WTC11 (cell line): ENCODE measurements around the gene TMC5. TPM values are rescaled to one million over a fixed set of nuclear protein-coding genes. Genes with fewer than 3 reads are reported as not detected.
A peak's percentile ranks its signal among the peaks of the same experiment; 100 is the strongest.

Experiments
- ATAC-seq: fragments of 200-7000 bp; cut with Tn5 transposase; 2 replicates; pipeline ENCODE4 v1.10.0; 2021; ENCODE audit warnings: mild to moderate bottlenecking, moderate library complexity
- CTCF ChIA-PET: fragments of 300-600 bp; sonication (Branson Sonifier 250); formaldehyde crosslinking; loops from one replicate; lab custom pipeline; 2021; ENCODE audit warnings: antibody characterized with exemption; lab: Charles Lee
- POLR2A ChIA-PET: fragments of 350-600 bp; sonication (Branson Sonifier 250); formaldehyde crosslinking; loops from one replicate; lab custom pipeline; 2021; ENCODE audit warnings: antibody characterized with exemption; lab: Charles Lee
- DNase-seq: peaks from one replicate; pipeline ENCODE4 v3.0.0; 2021; ENCODE audit warnings: low spot score
- H3K27ac Mint-ChIP-seq: 2 replicates; pipeline ENCODE4 v1.8.0; 2021; ENCODE audit warnings: mixed read lengths
- H3K27me3 Mint-ChIP-seq: 2 replicates; pipeline ENCODE4 v1.8.0; 2021; ENCODE audit warnings: low read depth, mild to moderate bottlenecking, moderate library complexity, mixed read lengths
- H3K36me3 Mint-ChIP-seq: 2 replicates; pipeline ENCODE4 v1.8.0; 2021; ENCODE audit warnings: mixed read lengths
- H3K4me1 Mint-ChIP-seq: 2 replicates; pipeline ENCODE4 v1.8.0; 2022; ENCODE audit warnings: mixed read lengths
- H3K4me3 Mint-ChIP-seq: 2 replicates; pipeline ENCODE4 v1.8.0; 2021; ENCODE audit warnings: mild to moderate bottlenecking, moderate library complexity, mixed read lengths
- H3K9me3 Mint-ChIP-seq: 2 replicates; pipeline ENCODE4 v1.8.0; 2021; ENCODE audit warnings: mixed read lengths
- AR ChIP-seq: fragments of 250-450 bp; sonication (Bioruptor Pico); IDR thresholded peaks from 2 replicates; pipeline ENCODE4 v1.9.0; 2021; ENCODE audit warnings: mild to moderate bottlenecking
- ATF3 ChIP-seq: sonication (generic); formaldehyde crosslinking; conservative IDR thresholded peaks from 2 replicates; pipeline ENCODE4 v1.8.1; 2022; ENCODE audit warnings: mild to moderate bottlenecking, missing genetic modification reagents
- ATF6 ChIP-seq: sonication (generic); formaldehyde crosslinking; IDR thresholded peaks from 2 replicates; pipeline ENCODE4 v1.8.1; 2023; ENCODE audit warnings: mild to moderate bottlenecking, missing genetic modification reagents
- E2F5 ChIP-seq: sonication (generic); formaldehyde crosslinking; IDR thresholded peaks from 2 replicates; pipeline ENCODE4 v1.8.1; 2022; ENCODE audit warnings: mild to moderate bottlenecking, moderate library complexity, missing genetic modification reagents
- GABPB1 ChIP-seq: sonication (generic); formaldehyde crosslinking; IDR thresholded peaks from 2 replicates; pipeline ENCODE4 v1.8.1; 2023; ENCODE audit warnings: mild to moderate bottlenecking, missing genetic modification reagents
- HMGA2 ChIP-seq: fragments of 250-450 bp; sonication (Bioruptor Pico); IDR thresholded peaks from 2 replicates; pipeline ENCODE4 v1.4.0; 2021; ENCODE audit warnings: mild to moderate bottlenecking, moderate library complexity
- MYBL2 ChIP-seq: sonication (generic); formaldehyde crosslinking; IDR thresholded peaks from 2 replicates; pipeline ENCODE4 v1.8.1; 2023; ENCODE audit warnings: mild to moderate bottlenecking, moderate library complexity, missing genetic modification reagents
- NR1H2 ChIP-seq: sonication (generic); formaldehyde crosslinking; IDR thresholded peaks from 2 replicates; pipeline ENCODE4 v1.9.0; 2021; ENCODE audit warnings: mild to moderate bottlenecking, moderate library complexity, missing genetic modification reagents
- ZBTB21 ChIP-seq: sonication (generic); formaldehyde crosslinking; IDR thresholded peaks from 2 replicates; pipeline ENCODE4 v1.8.1; 2023; ENCODE audit warnings: mild to moderate bottlenecking, missing genetic modification reagents, borderline replicate concordance
- ZNF232 ChIP-seq: sonication (generic); formaldehyde crosslinking; IDR thresholded peaks from 2 replicates; pipeline ENCODE4 v1.8.0; 2022; ENCODE audit warnings: mild to moderate bottlenecking, missing genetic modification reagents
- ZNF416 ChIP-seq: fragments of 250-450 bp; sonication (Bioruptor Pico); IDR thresholded peaks from 2 replicates; pipeline ENCODE4 v1.9.0; 2021; ENCODE audit warnings: mild to moderate bottlenecking, inconsistent platforms
- total RNA-seq: library from RNA; stranded (reverse); gene quantifications from 3 replicates; pipeline ENCODE4 v1.2.3, GENCODE V29; 2021
- TF ChIP-seq, protein P1 (sequence below): fragments of 250-450 bp; sonication (Bioruptor Pico); IDR thresholded peaks from 2 replicates; pipeline ENCODE4 v1.9.0; 2021; ENCODE audit warnings: mild to moderate bottlenecking
- TF ChIP-seq, protein P2 (sequence below): fragments of 250-450 bp; sonication (Bioruptor Pico); conservative IDR thresholded peaks from 2 replicates; pipeline ENCODE4 v1.9.0; 2021; ENCODE audit warnings: mild to moderate bottlenecking
- TF ChIP-seq, protein P3 (sequence below): sonication (generic); formaldehyde crosslinking; IDR thresholded peaks from 2 replicates; pipeline ENCODE4 v1.8.1; 2023; ENCODE audit warnings: mild to moderate bottlenecking, missing genetic modification reagents, moderate library complexity

The TMC5 gene
- total RNA-seq, 1 experiment from 2014 or later: 3.1 TPM

DNA sequence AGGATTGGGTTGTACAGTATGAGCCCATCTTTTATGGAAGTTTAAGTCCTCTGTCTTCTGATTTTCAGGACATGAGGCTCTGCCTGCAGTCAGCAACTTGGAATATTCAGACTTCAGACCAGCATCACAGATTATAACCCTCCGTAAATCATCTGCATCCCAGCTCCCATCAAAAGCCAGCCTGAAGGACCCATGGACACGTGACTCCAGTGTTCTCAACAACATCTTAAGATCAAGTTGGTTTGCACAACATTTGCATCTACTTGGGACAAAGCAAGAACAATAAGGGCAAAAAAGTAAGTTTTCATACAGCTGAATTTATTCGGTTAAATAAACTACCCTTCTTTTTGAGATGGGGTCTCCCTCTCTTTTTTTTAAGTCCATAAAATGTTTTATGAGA is 12.7 kb downstream of the TMC5 start (continued):
- TF ChIP-seq HMGA2 (no peak), ZBTB21 (CRISPR knock-in tag) (no peak), NR1H2 (CRISPR knock-in tag) (no peak), ZNF416 (no peak)
- TF ChIP-seq, protein P1, sequence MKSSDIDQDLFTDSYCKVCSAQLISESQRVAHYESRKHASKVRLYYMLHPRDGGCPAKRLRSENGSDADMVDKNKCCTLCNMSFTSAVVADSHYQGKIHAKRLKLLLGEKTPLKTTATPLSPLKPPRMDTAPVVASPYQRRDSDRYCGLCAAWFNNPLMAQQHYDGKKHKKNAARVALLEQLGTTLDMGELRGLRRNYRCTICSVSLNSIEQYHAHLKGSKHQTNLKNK (CRISPR knock-in tag): no peak

GRCh38 chr16:19431636-19432340 is 14.1 kb downstream of the TMC5 start:
- DNase-seq: no peak
- no peaks in the 10 kb centered on the region for H3K36me3 Mint-ChIP-seq
- H3K27ac Mint-ChIP-seq: peak overlapping the region; percentile 59; the same call in 1 of the 2 replicates
- ChIA-PET CTCF (interaction anchor here (1.5 kb wide), 1 partner anchor 56 kb away, joined by 3 read pairs; no protein-coding TSS in a partner anchor), POLR2A (no interaction called here)
- H3K9me3 Mint-ChIP-seq: no peaks in the 10 kb centered on the region
- no peaks in the 10 kb centered on the region for H3K27me3 Mint-ChIP-seq
- TF ChIP-seq MYBL2 (CRISPR knock-in tag) (no peak), AR (CRISPR knock-in tag) (no peak)
- no peak for ATAC-seq
- peaks cover 15% of the 10 kb centered on the region for H3K4me1 Mint-ChIP-seq
- no peak overlapping the region for H3K4me3 Mint-ChIP-seq

DNA sequence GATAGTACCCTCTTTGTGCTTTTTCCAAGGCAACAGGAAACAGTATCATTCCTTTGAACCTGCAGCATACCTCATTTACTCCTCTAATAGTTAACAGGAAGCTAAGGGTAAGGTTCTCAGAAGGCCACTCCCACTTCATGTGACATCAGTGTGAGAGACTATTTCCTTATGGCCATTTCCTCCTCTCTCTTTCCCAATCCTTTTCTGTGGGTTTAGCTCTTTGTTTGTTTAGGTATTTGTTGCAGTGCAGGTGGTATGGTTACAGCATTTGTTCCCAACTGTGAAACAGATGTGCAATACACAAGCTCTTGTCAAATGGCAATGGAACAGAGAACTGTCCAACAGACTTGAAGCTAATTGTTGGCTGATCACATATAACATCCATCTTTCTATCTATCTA is 14.7 kb downstream of the TMC5 start:
- Mint-ChIP-seq H3K27ac (no peak overlapping the region), H3K4me1 (peaks cover 15% of the 10 kb centered on the region), H3K27me3 (no peaks in the 10 kb centered on the region), H3K4me3 (no peak overlapping the region), H3K36me3 (no peaks in the 10 kb centered on the region), H3K9me3 (no peaks in the 10 kb centered on the region)
- ATAC-seq (peak; percentile 56), DNase-seq (no peak)
- TF ChIP-seq ATF6 (CRISPR knock-in tag) (no peak), E2F5 (CRISPR knock-in tag) (no peak), ZNF232 (no peak), ATF3 (CRISPR knock-in tag) (no peak), GABPB1 (CRISPR knock-in tag) (peak; percentile 83)
- TF ChIP-seq, protein P2, sequence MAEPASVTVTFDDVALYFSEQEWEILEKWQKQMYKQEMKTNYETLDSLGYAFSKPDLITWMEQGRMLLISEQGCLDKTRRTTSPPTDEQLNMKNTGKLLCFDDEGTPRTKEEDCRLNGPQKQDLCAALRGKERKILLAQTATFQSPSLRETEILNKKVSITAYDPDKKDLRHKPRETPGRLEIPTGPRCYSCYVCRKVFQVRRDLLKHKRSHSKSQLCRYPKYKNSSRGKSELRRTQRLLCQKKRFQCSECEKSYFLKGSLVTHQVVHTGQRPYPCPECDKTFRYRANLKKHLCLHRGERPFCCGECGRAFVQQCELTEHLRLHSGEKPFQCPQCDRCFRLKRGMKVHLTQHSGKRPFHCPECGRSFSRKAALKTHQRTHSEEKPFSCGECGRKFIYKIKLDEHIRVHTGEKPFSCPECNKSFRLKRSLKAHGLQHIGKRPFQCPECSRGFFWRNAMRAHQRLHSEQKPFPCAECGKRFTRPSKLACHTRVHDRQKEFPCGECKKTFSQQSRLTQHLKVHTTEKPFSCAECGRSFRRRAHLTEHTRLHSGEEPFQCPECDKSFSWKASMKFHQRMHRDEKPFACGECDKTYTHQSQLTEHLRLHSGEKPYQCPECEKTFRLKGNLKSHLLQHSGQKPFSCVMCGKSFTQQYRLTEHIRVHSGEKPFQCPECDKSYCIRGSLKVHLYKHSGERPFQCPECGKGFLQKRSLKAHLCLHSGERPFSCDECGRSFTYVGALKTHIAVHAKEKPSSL (CRISPR knock-in tag): no peak
- TF ChIP-seq, protein P3, sequence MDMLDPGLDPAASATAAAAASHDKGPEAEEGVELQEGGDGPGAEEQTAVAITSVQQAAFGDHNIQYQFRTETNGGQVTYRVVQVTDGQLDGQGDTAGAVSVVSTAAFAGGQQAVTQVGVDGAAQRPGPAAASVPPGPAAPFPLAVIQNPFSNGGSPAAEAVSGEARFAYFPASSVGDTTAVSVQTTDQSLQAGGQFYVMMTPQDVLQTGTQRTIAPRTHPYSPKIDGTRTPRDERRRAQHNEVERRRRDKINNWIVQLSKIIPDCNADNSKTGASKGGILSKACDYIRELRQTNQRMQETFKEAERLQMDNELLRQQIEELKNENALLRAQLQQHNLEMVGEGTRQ (CRISPR knock-in tag): no peak
- POLR2A ChIA-PET: no interaction called here
- CTCF ChIA-PET: interaction anchor here (1.5 kb wide), 2 partner anchors 15 to 57 kb away, joined by 3 to 7 read pairs; no protein-coding TSS in a partner anchor
